Fibroblast of gingiva (primary cell): Measurements from ENCODE around the gene SIK2.
"Not testable (repeated sequence)": the region's sequence is repeated elsewhere in the genome, so short reads cannot be mapped to it uniquely, and the experiment has no call there.

Experiments
- DNase-seq: peaks from one replicate; pipeline ENCODE4 v3.0.0-alpha.2; 2011; ENCODE audit warnings: low read depth

Gene SIK2

DNA sequence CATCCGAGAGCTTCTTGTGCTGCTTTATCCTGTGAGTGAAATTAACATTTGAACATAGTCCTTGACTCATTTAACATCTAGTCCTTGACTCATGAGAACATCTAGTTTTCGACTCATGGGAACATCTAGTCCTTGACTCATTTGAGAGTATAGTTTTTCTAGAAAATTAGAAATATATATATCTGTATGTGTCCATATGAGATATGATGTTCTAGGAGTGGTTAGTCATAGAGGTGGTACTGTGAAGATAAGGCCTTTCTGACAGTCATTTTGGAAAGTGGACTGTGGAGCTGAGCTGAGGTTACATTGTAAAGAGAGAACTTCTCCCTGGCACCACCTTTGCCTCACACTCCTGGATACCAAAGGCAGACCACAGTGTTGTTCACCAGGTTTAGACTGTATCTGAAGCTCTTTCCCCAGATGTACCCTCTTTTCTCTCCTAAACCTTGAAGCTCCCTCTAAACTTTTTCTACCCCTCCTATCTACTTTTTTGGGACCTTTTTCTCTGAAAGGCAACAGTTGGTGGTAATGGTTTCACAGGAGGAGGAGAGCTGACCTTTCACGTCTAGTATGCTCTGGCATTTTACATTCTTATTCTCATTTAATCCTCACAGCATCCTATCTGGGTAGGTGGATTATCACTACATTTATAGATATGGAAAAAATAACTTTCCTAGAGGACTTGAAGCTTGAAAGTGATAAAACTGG is 96.8 kb downstream of the SIK2 start:
- no peak for DNase-seq

GRCh38 chr11:111699579-111700156 is 97.4 kb downstream of the SIK2 start:
- no peak for DNase-seq

GRCh38 chr11:111700162-111700561 is 97.9 kb downstream of the SIK2 start:
- DNase-seq = no peak

DNA sequence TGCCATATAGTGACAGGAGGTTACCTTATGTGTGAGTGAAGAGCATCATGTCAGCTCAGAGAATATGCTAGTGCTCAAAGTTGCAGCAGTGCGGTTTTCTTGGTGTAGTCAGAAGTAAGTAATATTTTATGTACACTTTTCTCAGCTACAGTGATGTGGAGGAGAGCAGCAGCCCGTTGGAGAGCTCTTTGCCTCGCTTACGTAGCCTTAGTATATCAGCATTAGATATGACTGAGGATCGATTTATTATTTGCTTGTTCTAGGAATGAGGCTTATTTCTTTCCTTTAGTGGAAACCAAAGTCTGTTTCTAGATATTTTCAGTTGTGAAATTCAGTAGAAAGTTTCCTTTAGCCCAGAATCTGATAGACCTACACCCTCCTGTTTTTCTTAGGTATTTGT is 100.4 kb downstream of the SIK2 start:
- no peak for DNase-seq

DNA sequence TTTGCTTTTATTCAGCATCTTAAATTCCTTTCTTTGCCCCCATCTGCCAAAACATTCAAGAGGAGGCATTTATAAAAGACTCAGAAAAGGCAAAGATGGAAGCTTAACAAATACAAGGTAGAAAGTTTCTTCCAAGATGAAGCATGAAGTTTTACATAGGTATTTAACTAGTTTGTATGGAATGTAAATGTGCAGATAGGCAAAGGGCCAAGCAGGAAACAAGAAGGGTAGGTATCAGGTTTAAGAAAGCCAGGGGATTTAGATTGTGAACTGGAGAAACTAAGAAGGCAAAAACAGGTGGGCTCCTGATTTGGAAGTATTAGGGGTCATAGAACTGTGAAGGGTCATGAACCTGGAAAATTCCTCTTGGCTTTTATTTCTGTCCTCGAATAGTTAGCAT is 101.3 kb downstream of the SIK2 start:
- DNase-seq = no peak

DNA sequence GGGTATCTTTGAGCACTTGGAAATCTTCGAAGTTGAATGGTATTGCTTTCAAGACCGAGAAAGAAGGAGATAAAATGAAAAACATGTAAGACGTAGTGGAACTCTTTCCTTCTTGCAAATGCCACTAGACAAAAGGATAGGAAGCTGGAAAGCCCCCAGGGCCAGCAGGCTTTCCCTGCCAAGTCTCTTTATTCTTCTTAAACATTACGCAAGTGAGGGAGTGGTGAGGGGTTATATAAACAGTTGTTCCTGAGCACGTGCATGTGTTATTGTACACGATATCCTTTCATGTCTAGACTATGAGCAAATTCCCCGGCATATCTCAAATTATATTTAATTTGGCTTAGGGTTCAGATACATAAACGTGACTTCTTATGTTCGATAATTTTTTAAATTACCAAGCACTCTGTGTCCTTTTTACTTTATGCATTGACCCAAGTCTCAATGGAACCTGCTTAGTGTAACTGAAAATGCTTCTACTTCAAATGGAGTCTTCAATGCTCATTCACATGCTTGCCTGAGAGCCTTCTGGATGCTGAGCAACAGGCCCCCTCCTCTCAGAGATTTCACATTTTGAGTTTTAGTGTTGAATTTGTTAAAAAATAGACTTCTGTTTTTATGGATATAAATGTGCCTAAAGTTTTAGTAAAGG is 104.9 kb downstream of the SIK2 start:
- peak; percentile 93 for DNase-seq

- DNase-seq = no peak
Measured at GRCh38 chr11:111707691-111708067, 105.4 kb downstream of the SIK2 start.

DNA sequence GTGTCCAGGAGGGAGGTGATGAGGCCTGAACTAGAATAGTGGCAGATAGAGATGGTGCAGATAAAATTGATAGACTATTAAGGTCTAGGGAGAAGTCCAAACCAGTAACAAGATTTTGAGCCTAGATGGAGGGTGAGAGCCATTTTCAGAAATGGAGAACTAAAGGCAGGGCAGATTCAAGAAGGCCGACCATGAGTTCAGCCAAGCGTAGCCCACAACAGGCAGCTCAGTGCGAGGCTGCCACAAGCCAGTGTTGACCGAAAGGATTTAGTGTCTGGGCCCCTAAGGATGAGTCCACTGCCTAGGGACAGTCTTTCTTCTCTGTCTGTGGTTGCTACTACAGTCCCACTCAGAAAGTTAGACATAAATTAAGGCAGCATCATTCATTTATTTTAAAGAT is 112.3 kb downstream of the SIK2 start:
- DNase-seq = no peak

DNA sequence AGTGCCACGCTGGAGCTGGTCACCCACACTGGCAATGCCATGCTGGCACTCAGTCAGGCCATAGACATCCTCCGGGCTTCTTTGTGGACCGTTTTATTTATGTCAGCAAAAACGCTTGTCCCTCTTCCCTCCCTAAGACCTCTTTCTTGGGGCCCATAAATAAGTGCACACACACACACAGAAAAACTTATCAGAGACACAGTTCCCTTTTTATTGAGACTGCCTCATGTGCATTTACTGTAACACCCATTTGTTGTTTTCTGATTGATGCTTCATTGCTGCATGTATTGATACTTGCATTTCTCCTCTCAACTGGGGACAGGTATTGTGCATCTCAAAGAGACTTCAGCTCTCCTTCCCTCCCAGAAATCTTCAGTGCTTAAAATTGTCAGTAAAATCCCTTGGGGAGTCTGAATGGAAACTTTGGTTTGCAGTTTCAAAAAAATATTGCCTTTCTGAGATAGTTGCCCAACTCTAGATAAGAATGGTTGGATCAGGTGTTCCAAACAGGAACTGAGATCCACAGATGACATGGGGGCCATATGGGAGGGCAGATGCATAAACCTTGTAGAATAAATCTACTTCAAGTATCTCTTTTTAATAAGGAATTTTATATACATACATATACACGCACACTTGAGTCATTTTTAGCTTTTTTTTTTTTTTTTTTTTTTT is 113.0 kb downstream of the SIK2 start:
- DNase-seq = no peak

DNA sequence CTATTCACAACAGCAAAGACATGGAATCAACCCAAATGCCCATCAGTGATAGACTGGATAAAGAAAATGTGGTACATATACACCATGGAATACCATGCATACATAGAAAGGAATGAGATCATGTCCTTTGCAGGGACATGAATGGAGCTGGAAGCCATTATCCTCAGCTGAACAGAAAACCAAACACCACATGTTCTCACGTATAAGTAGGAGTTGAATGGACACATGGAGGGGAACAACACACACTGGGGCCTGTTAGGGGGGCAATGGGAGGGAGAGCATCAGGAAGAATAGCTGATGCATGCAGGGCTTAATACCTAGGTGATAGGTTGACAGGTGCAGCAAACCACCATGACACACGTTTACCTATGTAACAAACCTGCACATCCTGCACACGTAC is 115.4 kb downstream of the SIK2 start:
- DNase-seq = not testable (repeated sequence)

DNA sequence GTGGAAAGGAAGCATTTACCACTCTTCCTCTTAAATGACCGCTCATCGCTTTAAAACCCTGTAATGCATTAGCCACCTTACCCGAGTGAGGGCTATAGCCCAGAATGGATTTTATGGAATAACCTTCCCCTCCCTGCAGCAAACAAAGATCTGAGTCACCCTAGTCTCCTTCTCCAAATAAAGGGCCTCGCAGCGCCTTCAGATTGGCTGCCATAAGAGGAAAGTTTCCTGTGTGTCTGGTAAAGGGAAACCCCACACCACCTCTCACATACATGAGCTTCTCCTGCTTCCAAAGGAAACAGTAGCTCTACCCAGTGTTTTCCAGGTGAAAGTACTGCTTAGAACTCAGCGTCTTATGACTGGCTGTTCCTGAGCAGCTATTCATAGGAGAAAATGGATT is 116.2 kb downstream of the SIK2 start:
- peak; percentile 45 for DNase-seq

GRCh38 chr11:111718859-111719258 is 116.6 kb downstream of the SIK2 start:
- no peak for DNase-seq

GRCh38 chr11:111719379-111719778 is 117.1 kb downstream of the SIK2 start:
- DNase-seq = peak; percentile 38

GRCh38 chr11:111720801-111721494 is 118.7 kb downstream of the SIK2 start:
- DNase-seq = no peak

GRCh38 chr11:111722501-111722900 is 120.3 kb downstream of the SIK2 start:
- no peak for DNase-seq

DNA sequence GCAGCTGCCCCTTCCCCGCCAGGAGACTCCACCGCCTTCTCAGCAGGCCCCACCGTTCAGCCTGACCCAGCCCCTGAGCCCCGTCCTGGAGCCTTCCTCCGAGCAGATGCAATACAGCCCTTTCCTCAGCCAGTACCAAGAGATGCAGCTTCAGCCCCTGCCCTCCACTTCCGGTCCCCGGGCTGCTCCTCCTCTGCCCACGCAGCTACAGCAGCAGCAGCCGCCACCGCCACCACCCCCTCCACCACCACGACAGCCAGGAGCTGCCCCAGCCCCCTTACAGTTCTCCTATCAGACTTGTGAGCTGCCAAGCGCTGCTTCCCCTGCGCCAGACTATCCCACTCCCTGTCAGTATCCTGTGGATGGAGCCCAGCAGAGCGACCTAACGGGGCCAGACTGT is 121.3 kb downstream of the SIK2 start:
- DNase-seq = no peak

DNA sequence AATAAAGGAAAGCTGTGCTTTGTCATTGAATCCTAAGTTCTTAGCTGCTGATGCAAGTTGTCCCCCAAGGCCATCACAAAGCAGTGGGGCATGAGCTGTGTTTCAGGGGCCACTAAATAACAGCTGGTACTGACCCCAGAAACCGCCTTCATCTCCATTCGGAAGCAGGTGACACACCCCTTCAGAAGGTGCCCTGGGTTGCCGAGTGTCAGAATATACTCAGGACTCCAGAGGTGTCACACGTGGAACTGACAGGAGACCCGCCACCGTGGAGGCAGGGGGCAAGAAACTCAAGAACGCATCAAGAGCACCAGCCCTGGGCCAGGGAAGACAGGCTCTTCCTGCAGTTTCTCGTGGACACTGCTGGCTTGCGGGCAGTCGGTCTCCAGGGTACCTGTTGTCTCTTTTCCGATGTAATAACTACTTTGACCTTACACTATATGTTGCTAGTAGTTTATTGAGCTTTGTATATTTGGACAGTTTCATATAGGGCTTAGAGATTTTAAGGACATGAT is 122.4 kb downstream of the SIK2 start:
- no peak for DNase-seq

DNA sequence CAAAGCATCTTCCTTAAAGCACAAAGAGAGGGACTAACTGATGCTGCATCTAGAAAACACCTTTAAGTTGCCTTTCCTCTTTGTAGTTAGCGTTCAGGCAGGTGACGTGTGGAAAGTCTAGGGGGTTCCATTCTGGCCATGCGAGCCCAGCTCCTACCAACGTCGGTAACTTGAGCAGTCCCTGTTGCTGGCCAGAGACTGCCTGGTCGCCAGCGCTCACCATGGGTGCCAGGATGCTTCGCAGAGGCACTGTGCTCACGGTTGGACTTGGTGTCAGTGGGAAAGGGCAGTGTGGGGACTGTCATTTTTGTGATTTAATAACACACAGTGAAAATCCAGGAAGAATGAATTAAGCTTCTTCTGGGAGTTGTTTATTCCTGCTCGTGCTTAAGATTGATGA is 123.4 kb downstream of the SIK2 start:
- DNase-seq = no peak

DNA sequence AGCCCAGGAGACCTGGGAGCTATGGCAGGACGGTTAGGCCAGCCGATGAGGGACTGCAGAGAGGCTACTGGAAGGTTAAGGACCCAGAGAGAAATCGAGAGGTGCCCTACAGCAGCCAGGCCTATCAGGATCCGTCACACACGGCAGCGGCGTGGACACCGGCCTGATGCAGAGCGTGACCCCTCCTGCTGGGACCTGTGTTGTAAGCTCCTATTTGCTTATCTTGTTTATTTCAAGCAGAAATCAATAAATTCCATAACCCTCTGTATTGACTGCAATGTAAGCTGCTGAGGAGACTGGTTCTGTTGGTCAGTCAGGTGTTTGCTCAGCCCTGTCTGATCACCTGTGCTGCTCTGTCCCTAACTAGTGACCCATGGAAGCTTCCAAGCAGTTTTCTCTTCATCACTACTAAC is 124.1 kb downstream of the SIK2 start:
- DNase-seq = no peak

GRCh38 chr11:111727431-111727830 is 125.2 kb downstream of the SIK2 start:
- no peak for DNase-seq

DNA sequence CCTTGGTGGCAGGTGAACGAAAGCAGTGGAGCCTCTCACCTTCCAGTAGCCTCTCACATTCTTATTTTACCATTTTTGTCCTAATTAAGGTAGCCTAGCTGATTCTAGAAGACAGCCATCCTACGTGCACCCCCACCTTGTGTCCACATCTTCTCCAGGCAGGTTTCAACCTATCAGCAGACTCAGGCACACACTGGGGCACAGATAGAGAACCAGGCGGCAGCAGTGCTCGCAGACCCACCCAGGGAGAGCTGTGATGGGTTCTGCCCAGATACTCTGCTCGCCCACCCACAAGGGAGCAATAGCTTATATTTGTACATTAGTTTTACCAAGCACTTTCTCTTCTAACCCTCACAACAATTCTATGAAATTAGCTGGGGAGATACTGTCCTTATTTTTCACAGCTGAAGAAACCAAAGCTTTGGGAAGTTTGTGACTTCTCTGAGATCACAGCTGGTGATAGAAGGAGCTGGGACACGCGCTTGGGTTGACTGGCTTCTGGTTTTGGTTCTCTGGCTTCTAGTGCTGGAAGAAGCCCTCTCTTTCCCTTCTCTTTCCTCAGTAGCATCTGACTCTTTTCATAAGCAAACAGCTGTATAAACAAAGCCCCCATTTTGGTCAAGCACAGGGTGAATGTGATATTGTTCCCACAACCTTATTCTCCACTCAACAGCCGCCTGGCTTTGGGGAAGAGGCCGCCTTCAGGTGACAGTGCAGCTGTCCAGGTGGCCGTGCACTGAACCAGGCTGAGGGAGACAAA is 127.0 kb downstream of the SIK2 start:
- no peak for DNase-seq
